ENCODE measurements around the gene TULP4. TPM values are rescaled to one million over a fixed set of nuclear protein-coding genes. Genes with fewer than 3 reads are reported as not detected.

The TULP4 gene
- total RNA-seq, 1 donor from 2014 or later, result 63.0 TPM

DNA sequence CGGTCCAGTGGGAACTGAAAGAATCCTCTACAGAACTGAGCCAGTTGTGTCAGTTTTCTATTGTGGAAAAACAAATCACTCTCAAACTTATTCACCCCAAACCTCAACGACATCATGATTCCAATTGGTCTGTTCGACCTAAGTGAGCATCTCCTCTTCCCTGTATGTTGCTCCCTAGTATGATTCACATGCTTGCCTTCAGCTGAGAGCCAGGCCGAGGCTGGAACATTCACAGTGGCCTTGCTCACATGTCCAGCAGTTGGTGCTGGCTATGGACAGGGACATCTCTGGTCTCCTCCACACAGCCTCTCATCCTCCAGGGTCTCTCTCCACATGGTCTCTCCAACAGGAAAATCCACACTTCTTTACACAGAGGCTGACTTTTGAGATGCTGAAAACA is 219.3 kb downstream of the TULP4 start:
- peaks cover 56% of the 10 kb centered on the region for H3K27me3 Mint-ChIP-seq
- no peak overlapping the region for H3K4me3 Mint-ChIP-seq
- POLR2A ChIA-PET, result no interaction called here
- H3K36me3 Mint-ChIP-seq (ENCODE audit: low read depth), result peaks cover 1% of the 10 kb centered on the region
- intact Hi-C loops (cut with micrococcal nuclease), result loop anchor here (5.0 kb wide), 1 partner anchor 671 kb away; no protein-coding TSS in a partner anchor
- TF ChIP-seq, protein P1, sequence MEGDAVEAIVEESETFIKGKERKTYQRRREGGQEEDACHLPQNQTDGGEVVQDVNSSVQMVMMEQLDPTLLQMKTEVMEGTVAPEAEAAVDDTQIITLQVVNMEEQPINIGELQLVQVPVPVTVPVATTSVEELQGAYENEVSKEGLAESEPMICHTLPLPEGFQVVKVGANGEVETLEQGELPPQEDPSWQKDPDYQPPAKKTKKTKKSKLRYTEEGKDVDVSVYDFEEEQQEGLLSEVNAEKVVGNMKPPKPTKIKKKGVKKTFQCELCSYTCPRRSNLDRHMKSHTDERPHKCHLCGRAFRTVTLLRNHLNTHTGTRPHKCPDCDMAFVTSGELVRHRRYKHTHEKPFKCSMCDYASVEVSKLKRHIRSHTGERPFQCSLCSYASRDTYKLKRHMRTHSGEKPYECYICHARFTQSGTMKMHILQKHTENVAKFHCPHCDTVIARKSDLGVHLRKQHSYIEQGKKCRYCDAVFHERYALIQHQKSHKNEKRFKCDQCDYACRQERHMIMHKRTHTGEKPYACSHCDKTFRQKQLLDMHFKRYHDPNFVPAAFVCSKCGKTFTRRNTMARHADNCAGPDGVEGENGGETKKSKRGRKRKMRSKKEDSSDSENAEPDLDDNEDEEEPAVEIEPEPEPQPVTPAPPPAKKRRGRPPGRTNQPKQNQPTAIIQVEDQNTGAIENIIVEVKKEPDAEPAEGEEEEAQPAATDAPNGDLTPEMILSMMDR (IDR thresholded peaks at IDR 0.05), result no peak
- no peak for DNase-seq
- CTCF ChIA-PET, result no interaction called here
- ATAC-seq (ENCODE audit: low read depth), result no peak
- H3K9me3 Mint-ChIP-seq, result peaks cover 19% of the 10 kb centered on the region
- H3K4me1 Mint-ChIP-seq, result no peaks in the 10 kb centered on the region
- no peak overlapping the region for H3K27ac Mint-ChIP-seq

DNA sequence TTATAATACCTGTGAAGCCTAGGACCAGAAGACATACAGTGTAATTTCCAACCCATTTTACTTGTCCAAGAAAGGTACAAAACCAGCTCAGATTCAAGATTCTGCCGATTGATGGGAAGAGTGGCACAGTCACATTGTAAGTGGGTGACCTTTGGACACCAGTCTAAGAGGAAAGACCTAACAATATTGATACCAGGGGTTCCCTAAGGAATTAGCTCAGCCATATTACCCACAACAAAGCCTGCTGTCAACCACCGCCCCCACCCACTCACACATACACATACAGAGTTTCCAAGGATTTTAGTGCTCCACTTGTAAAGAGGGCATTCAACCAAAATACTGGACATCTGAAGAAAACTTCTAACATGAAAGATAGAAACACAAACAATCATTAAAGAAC is 219.7 kb downstream of the TULP4 start:
- TF ChIP-seq, protein P1 (IDR thresholded peaks at IDR 0.05), result no peak
- Mint-ChIP-seq H3K4me3 (no peak overlapping the region), H3K9me3 (peaks cover 15% of the 10 kb centered on the region), H3K27ac (no peak overlapping the region), H3K27me3 (peaks cover 52% of the 10 kb centered on the region), H3K4me1 (no peaks in the 10 kb centered on the region), H3K36me3 (ENCODE audit: low read depth) (peaks cover 1% of the 10 kb centered on the region)
- POLR2A ChIA-PET, result no interaction called here
- ATAC-seq (ENCODE audit: low read depth), result no peak
- no peak for DNase-seq
- intact Hi-C loops (cut with micrococcal nuclease), result loop anchor here (5.0 kb wide), 1 partner anchor 670 kb away; no protein-coding TSS in a partner anchor
- CTCF ChIA-PET, result no interaction called here

DNA sequence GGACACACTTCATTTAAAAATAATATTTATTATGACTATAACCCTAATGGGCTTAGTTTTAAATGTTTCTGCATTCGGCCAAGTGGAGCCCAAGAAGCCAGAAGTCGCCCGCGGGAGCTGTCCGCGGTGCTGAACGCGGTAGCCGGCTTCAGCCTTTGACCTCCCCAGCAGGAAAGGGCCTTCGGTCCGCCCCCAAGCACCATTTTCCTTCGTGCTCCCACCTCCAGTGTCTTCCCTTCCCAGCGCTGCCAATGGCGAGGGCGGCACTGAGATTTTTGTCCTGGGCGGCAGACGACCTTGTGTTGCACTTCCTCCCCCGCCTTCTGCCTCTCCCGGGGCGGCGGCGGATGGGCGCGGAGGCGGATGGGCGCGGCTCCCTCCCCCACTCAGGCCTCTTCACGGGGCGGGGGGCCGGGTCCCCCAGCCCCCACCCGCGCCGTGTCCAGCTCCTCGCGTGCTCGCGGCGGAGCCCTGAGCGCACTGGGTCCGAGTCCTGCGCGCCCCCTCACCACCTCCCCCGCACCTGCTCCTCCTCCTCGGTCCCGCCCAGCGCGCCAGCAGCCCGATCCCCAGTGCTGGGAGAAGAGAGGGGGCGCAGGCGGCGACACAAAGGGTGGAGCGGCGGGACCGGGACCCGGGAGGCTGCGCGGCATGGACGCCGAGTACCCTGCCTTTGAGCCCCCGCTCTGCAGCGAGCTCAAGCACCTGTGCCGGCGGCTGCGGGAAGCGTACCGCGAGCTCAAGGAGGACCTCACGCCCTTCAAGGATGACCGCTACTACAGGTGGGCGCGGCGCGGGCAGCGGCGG is 224.0 kb downstream of the TULP4 start:
- ATAC-seq (ENCODE audit: low read depth) (peak; percentile 58), DNase-seq (peak; percentile 66)
- H3K27ac Mint-ChIP-seq, result no peak overlapping the region
- H3K4me1 Mint-ChIP-seq, result peaks cover 3% of the 10 kb centered on the region
- intact Hi-C loops (cut with micrococcal nuclease), result loop anchor here (1.0 kb wide), 1 partner anchor 24 kb away; the partner anchor contains the start of gene TMEM181
- POLR2A ChIA-PET, result interaction anchor here (0.5 to 0.7 kb wide), 2 partner anchors 369 to 421 kb away, joined by 3 to 8 read pairs; no protein-coding TSS in a partner anchor
- TF ChIP-seq, protein P1 (IDR thresholded peaks at IDR 0.05), result no peak
- no peaks in the 10 kb centered on the region for H3K36me3 Mint-ChIP-seq (ENCODE audit: low read depth)
- peaks cover 51% of the 10 kb centered on the region for H3K27me3 Mint-ChIP-seq
- peak overlapping the region; percentile 66 for H3K4me3 Mint-ChIP-seq
- CTCF ChIA-PET, result no interaction called here
- H3K9me3 Mint-ChIP-seq, result peaks cover 2% of the 10 kb centered on the region

DNA sequence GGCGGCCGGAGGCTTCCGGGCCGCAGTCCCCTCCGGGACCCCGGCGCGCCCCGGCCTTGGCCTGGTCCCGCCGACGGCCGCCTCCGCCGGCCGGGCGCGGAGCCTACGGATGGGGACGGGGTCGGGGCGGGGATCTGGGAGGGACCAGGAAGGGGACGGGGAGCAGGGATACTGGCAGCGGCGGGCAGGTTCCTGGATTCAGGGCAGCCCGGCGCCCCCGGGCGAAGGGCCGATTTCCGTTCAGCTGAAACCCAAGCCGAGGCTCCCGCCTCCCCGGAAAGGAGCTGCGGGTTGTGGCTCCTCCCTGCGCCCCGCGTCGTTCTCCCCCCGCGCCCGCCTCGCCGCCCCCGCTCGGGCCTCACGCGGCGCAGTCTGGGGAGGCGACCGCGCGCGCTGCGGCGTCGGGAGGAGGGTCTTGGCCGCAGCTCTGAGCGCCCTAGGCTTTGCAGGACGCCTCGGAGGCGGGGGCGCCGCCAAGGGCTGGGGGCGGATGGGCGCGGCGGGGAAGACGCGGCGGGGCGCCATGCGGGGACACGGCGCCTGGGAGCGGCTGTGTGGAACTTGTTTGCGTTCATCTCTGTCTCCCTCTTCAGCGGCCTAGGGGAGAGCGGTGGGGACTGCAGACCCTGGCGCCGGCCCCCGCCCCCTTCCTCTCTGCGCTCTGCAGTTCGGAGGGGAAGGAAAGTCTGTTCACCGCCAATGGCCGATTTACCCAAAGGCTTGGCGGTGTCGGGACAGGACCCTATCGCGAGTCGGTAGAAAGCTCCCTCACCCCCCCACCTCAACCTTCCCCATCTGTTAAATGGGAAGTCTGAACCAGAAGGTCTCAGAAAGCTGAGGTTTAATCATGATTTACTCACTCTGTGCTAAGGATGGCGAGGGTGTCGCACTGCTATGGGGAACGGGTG is 224.9 kb downstream of the TULP4 start:
- Mint-ChIP-seq H3K4me1 (peaks cover 3% of the 10 kb centered on the region), H3K27ac (no peak overlapping the region), H3K27me3 (peaks cover 48% of the 10 kb centered on the region), H3K4me3 (no peak overlapping the region), H3K9me3 (peaks cover 2% of the 10 kb centered on the region), H3K36me3 (ENCODE audit: low read depth) (no peaks in the 10 kb centered on the region)
- CTCF ChIA-PET, result no interaction called here
- TF ChIP-seq, protein P1 (IDR thresholded peaks at IDR 0.05), result no peak
- POLR2A ChIA-PET, result no interaction called here
- intact Hi-C loops (cut with micrococcal nuclease), result loop anchor here (1.0 kb wide), 1 partner anchor 23 kb away; the partner anchor contains the start of gene TMEM181
- DNase-seq, result no peak
- ATAC-seq (ENCODE audit: low read depth), result peak; percentile 21

DNA sequence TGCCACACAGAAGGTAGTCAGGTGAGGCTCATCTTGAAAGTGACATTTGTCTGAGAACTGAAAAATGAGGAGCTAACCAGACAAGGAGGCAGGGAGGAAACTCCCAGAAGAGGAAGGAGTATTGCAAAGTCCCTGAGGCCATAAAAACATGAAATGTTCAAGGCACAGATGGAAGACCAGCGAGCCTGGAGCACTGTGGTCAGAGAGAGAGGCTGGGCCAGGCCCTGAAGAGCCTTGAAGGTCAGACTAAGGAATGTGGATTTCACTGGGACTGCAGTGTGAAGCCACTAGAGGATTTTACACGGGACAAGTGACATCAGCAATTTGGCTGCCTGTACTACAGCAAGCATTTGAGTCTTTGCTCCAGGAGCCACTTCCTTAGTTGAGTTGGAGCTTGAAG is 226.5 kb downstream of the TULP4 start:
- no peaks in the 10 kb centered on the region for H3K36me3 Mint-ChIP-seq (ENCODE audit: low read depth)
- TF ChIP-seq, protein P1 (IDR thresholded peaks at IDR 0.05), result no peak
- intact Hi-C loops (cut with micrococcal nuclease), result no loop called here
- H3K4me1 Mint-ChIP-seq, result peaks cover 3% of the 10 kb centered on the region
- no peak overlapping the region for H3K27ac Mint-ChIP-seq
- peaks cover 45% of the 10 kb centered on the region for H3K27me3 Mint-ChIP-seq
- DNase-seq, result no peak
- no peak for ATAC-seq (ENCODE audit: low read depth)
- no peak overlapping the region for H3K4me3 Mint-ChIP-seq
- H3K9me3 Mint-ChIP-seq, result peaks cover 2% of the 10 kb centered on the region
- ChIA-PET POLR2A (no interaction called here), CTCF (no interaction called here)

Data from activated B cell treated with CpG ODN at 0.5 μM for 24 hours (primary cell).